NCI-H524 (cell line): Measurements from ENCODE around the gene SLC25A48.

ENCODE experiments used
- DNase-seq, 2 experiments: peaks; one replicate each; lab custom pipeline; 2025; lab: John Stamatoyannopoulos, UW

Gene SLC25A48

DNA sequence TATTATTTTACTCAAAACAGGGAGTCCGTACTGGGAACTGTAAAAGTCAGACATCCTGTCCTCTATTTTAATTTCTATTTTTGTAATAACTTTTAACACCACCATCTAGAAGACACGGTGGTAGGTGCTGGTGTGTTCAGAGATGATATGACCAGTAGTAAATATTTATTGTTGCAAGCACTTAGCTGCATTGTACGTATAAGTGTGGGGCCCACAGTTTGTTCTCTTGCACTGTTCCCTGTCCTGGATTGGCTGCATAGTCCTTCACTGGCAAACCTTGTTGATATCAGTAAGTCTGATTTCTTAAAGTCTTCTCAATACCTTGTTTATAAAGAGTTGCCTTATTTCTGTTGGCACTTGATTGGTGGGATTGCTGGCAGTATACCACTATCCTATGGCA, 85.7 kb downstream of the SLC25A48 start:
- no peak for DNase-seq

DNA sequence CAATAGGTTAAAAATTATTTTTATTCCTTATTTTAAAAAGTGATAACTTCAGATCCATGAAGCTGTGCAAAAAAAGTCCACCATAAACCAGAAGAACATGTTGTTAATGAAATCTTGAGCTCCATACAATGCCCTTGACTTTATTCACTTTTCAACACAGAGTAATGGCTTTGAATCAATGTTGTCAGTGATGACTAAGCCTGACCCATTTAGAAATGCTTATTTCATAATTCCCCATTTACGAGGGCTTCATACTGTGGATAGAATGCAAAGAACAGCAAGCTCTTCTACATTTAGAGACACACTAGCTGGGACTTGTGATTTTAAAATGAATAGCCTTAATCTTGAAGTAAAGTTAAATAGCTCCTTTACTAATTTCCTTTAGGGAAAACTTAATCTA, 86.9 kb downstream of the SLC25A48 start:
- no peak for DNase-seq

DNA sequence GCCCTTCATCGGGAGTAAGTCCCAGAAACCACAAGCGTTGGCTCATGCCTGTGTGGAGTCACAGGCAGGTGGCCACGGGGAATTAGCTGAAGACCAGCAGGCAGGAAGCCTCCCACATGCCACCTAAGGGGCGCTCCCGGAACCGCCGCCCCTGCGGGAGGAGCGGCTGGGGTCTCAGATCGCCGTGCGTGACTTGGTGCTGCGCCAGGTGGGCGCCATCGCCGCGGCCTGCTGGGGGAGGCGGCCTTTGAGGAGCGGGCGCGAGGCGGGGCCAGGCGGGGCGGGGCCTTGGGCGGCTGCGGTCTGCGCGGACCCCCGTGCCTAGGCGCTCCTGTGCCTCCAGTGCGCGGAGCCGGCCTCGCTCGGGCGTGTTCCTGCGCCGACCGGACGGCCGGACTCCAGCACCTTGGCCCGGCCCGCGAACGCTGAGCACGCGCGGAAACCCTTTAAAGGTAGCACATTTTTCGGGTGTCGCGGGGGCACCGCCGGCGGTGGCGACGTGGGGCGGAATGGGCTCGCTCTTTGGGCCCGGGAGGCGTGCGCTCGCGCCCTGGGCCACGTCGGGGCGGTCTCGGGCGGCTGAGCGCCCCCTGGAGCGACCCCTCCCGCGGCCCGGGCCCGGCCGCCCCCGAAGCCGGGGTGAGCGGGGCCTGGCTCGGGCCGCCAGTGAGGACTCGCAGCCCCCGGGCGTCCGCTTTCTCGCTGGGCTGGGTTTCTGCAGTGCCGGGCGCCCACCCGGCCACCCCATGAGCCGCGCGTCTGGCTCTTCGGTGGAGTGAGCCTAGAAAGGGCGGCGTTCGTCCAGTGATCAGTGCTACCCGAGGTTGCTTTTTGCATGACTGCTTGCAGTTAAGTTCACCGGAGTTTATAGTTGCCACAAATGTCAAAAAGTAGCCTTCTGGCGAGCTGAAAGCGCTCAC, 95.8 kb downstream of the SLC25A48 start:
- DNase-seq: peak; percentile 64 to 75

DNA sequence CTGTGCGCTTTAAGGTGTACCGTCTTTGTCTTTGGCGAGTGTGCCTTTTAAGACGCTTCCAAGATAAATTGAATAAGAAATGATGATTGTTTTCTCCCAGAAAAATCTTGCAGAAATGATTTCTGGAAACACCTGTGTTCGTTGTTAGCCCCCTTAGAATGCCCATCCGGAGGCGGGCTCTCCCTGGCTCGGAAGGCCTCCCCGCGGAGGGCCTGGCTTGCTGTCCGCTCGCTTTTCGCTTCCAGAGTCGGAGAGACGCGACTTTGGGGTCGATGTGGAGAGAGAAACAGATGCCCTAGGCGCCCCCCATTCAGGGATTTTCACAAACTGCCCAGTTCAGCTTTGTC, 96.5 kb downstream of the SLC25A48 start:
- peak in 1 of 2 experiments; percentile 23 for DNase-seq

GRCh38 chr5:135934939-135935338, 100.5 kb downstream of the SLC25A48 start:
- no peak for DNase-seq

DNA sequence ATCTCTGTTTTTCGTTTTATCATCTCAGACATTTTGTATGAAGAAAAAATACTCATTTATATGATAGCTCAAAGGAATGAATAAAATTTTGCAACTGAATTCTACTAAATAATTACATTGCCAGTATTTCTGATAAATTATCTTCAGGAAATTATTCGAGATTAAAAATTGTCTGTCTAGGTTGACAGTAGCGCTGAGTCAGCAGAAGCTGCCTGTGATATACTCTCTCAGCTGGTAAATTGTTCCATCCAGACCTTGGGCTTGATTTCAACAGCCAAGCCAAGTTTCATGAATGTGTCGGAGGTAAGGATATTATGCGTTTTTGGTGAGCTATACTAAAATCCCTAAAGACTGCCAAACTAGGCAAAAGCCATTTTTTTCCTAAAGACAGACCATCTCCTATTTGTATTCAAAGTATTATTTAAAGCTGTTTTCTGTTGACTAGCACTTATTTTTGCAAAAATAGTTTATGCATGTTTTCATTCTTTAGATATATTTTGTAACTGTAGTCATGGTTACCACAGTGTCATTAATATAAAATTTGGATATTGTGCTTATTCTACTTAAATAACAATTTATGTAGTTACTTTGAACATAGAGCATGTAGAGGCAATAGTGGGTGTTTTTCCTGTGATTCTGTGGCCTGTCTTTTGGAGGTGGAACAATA, 102.9 kb downstream of the SLC25A48 start:
- no peak for DNase-seq
